ENCODE results near the gene RMP24.

The RMP24 gene

DNA sequence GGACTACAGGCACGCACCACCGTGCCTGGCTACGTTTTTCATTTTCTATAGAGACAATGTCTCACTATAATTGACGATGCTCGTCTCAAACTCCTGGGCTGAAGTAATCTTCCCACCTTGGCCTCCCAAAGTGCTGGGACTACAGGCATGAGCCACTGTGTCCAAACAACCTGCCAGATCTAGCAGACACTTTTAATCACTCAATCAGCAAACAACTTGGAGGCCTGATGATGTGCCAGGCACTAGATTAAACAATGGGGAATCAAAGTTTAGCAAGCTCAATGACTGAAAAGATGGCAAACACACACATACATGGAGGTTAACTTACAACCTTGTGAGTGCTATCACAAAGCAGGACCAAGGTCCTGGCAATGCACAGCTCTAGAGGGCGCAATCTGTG, 29.8 kb upstream of the RMP24 start:
- H3K4me3 ChIP-seq (replicated peaks; ENCODE audit: low read depth, low read length) = no peak overlapping the region
- TF ChIP-seq, protein P1, sequence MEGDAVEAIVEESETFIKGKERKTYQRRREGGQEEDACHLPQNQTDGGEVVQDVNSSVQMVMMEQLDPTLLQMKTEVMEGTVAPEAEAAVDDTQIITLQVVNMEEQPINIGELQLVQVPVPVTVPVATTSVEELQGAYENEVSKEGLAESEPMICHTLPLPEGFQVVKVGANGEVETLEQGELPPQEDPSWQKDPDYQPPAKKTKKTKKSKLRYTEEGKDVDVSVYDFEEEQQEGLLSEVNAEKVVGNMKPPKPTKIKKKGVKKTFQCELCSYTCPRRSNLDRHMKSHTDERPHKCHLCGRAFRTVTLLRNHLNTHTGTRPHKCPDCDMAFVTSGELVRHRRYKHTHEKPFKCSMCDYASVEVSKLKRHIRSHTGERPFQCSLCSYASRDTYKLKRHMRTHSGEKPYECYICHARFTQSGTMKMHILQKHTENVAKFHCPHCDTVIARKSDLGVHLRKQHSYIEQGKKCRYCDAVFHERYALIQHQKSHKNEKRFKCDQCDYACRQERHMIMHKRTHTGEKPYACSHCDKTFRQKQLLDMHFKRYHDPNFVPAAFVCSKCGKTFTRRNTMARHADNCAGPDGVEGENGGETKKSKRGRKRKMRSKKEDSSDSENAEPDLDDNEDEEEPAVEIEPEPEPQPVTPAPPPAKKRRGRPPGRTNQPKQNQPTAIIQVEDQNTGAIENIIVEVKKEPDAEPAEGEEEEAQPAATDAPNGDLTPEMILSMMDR (IDR thresholded peaks at IDR 0.05; ENCODE audit: low read length, missing control alignments) = no peak
- DNase-seq (ENCODE audit: low read depth) = no peak

DNA sequence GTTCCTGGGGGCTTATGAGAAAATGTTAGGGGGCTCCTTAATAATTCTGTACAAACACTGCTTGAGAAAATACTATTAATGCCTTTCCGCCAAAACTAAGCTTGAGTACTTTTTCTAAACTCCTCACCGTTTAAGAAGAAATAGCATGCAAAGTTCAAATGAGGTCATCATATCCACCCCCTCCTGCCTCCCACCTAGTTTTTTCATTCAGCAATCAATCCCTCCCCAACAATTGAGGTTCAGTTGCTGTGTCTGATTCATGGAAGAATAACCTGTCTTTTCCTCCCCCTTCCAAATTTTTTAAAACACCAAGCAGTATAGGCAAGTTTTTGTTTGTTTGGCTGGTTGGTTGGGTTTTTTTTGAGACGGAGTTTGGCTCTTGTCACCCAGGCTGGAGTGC, 24.4 kb upstream of the RMP24 start:
- TF ChIP-seq, protein P1 (IDR thresholded peaks at IDR 0.05; ENCODE audit: low read length, missing control alignments) = no peak
- no peak overlapping the region for H3K4me3 ChIP-seq (replicated peaks; ENCODE audit: low read depth, low read length)

DNA sequence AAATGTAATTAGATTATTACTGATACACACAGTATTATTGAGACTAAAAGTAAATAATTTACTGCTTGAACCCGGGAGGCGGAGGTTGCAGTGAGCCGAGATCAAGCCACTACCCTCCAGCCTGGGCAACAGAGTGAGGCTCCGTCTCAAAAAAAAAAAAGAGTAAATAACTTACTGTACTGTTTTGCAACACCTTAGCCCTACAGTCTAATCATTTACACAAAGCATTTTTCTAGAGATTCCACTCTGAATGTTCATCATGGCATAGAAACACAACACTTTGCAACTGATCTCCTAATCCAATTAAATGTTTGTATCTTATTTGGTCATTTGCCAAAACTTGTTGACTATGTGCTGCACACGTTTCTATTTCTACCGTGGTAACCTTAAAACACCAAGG, 23.4 kb upstream of the RMP24 start:
- no peak overlapping the region for H3K4me3 ChIP-seq (replicated peaks; ENCODE audit: low read depth, low read length)
- TF ChIP-seq, protein P1 (IDR thresholded peaks at IDR 0.05; ENCODE audit: low read length, missing control alignments) = no peak
- DNase-seq (ENCODE audit: low read depth) = no peak

More for the DNA sequence above, 24.4 kb upstream of the RMP24 start:
- DNase-seq (ENCODE audit: low read depth) = no peak

DNA sequence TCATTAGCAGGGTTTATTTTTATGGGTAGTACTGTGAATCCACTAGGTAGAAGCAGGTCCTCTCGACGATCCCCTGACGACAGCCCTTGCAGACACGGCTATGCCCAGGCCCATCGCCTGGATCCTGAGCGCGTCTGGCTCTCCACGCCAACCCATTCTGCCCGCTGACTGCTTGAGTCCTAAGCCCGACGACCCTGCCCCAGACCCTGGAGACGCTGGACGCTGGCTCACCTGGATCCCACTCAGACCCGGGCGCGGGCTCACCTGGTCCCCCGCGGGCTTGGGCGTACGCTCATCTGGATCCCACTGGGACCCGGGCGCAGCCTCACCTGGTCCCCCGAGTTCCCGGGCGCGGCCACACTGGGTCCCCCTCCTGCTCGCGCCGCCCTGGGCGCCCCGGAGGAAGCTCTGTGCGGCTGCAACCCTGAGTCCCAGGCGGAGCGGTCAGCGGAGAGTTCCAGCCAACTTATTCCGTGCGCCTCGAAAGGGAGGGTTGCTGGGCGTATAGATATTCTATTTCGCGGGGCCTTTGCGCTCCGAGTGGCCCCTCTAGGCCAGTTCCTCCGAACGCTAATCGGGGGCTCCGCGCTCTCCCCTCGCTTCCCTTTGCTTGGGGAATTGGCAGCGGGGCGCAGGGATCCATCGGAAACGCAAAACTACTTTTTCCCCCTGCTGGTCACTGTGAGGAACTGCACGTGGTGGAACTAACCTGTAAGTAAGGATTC, 22.4 kb upstream of the RMP24 start:
- DNase-seq (ENCODE audit: low read depth) = peak; percentile 74
- TF ChIP-seq, protein P1 (IDR thresholded peaks at IDR 0.05; ENCODE audit: low read length, missing control alignments) = peak; percentile 90
- H3K4me3 ChIP-seq (replicated peaks; ENCODE audit: low read depth, low read length) = peak overlapping the region; percentile 62

DNA sequence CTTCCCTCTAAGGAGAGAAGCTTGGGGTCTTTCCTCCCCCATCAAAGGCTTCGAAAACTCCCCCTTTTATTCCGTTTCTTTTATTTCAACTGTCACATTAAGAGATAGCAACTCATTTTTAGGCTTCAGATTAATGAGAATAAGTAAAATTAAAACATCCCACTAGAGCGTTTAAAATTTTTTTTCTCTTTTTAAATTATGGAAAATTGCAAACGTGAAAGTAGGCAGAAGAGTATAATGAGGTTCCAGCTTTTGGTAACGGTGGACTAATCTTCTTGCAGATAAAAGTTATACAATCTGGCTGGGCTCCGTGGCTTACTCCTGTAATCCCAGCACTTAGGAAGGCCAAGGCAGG, 21.9 kb upstream of the RMP24 start:
- no peak for DNase-seq (ENCODE audit: low read depth)
- H3K4me3 ChIP-seq (replicated peaks; ENCODE audit: low read depth, low read length) = peak overlapping the region; percentile 62
- TF ChIP-seq, protein P1 (IDR thresholded peaks at IDR 0.05; ENCODE audit: low read length, missing control alignments) = no peak

DNA sequence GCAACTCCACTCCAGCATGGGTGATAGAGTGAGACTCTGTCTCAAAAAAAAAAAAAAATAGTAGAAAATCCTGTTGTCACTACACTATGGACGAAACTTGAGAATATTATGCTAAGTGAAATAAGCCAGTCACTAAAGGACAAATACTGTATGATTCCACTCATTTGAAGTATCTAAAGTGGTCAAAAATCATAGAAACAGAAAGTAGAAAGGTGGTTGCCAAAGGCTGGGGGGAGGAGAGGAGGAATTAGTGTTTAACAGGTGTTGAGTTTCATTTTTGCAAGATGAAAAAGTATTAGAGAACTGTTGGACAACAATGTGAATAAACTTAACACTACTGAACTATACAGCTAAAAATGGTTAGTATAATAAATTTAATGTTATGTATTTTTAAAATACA, 18.8 kb upstream of the RMP24 start:
- TF ChIP-seq, protein P1 (IDR thresholded peaks at IDR 0.05; ENCODE audit: low read length, missing control alignments) = no peak
- no peak overlapping the region for H3K4me3 ChIP-seq (replicated peaks; ENCODE audit: low read depth, low read length)
- DNase-seq (ENCODE audit: low read depth) = no peak

DNA sequence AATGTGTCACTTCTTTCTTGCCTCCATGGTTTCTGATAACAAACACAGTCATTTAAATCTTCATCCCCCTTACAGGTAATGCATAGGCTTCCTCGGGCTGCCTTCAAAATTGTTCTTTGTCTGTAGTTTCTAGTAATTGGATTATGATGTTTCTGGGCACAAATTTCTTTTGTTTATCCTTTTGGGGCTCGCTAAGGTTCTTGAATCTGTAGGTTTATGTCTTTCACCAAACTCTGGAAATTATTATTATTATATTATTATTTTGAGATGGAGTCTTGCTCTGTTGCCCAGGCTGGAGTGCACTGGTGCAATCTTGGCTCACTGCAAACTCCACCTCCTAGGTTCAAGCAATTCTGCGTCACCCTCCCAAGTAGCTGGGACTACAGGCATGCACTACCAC, 16.3 kb upstream of the RMP24 start:
- H3K4me3 ChIP-seq (replicated peaks; ENCODE audit: low read depth, low read length) = no peak overlapping the region
- TF ChIP-seq, protein P1 (IDR thresholded peaks at IDR 0.05; ENCODE audit: low read length, missing control alignments) = no peak
- DNase-seq (ENCODE audit: low read depth) = no peak

Measured in fibroblast of pulmonary artery (primary cell).